Upper lobe of left lung (tissue), 4 donors: Measurements from ENCODE around the gene TRMT1.

ENCODE experiments used
- CTCF ChIP-seq, 6 experiments: fragments of 450-650 bp in 4 of 6; fragments of 200-600 bp in 2 of 6; sonication (generic) in 2 of 6; IDR thresholded peaks; one replicate each; pipeline ENCODE4 v1.5.1; 2016 to 2019; ENCODE audit warnings: antibody characterized with exemption in 6 of 6
- POLR2A ChIP-seq, 4 donors: fragments of 450-650 bp; IDR thresholded peaks; one replicate each; pipeline ENCODE4 v1.5.1; 2016 to 2017; ENCODE audit warnings: antibody characterized with exemption in 4 of 4, mild to moderate bottlenecking in 2 of 4

GRCh38 chr19:13094106-13094504, 22.4 kb downstream of the TRMT1 start:
- peak in 1 of 6 experiments; percentile 2 for TF ChIP-seq CTCF (IDR thresholded peaks at IDR 0.05)
- TF ChIP-seq POLR2A (IDR thresholded peaks at IDR 0.05) = no peak
